Mesodermal cell (in vitro differentiated cells): ENCODE results near the gene PERM1.
"Not testable (repeated sequence)": the region's sequence is repeated elsewhere in the genome, so short reads cannot be mapped to it uniquely, and the experiment has no call there.

Source experiments
- H3K27ac ChIP-seq: 2 replicates; pipeline ENCODE4 v1.7.0; 2013; ENCODE audit warnings: mild to moderate bottlenecking, low read depth, low read length, moderate library complexity; ENCODE audit not compliant: severe bottlenecking
- H3K36me3 ChIP-seq: 2 replicates; pipeline ENCODE4 v1.7.1; 2013; ENCODE audit warnings: mild to moderate bottlenecking, low read length, moderate library complexity; ENCODE audit not compliant: control insufficient read depth, insufficient read depth
- H3K4me1 ChIP-seq: one replicate; pipeline ENCODE4 v1.7.1; 2013; ENCODE audit warnings: mild to moderate bottlenecking, low read length; ENCODE audit not compliant: insufficient read depth, control insufficient read depth, poor library complexity, severe bottlenecking
- H3K4me3 ChIP-seq: 2 replicates; pipeline ENCODE4 v1.7.0; 2013; ENCODE audit warnings: low read length, control low read depth, mild to moderate bottlenecking; ENCODE audit not compliant: insufficient read depth, poor library complexity, severe bottlenecking; ENCODE audit errors: extremely low read depth
- H3K9me3 ChIP-seq: 2 replicates; pipeline ENCODE4 v1.7.1; 2013; ENCODE audit warnings: mild to moderate bottlenecking, low read length, moderate library complexity; ENCODE audit not compliant: control insufficient read depth
- WGBS, 2 experiments: methylation state at CpG; one replicate each; pipeline ENCODE4 v1.1.5; 2013; ENCODE audit warnings: missing lambda C conversion rate in 2 of 2; ENCODE audit not compliant: insufficient coverage in 2 of 2; 5-methylcytosine and 5-hydroxymethylcytosine counted together

The PERM1 gene

GRCh38 chr1:980602-981395 is 1.1 kb downstream of the PERM1 start:
- Histone ChIP-seq H3K27ac (no peak overlapping the region), H3K4me3 (no peak overlapping the region), H3K36me3 (no peaks in the 10 kb centered on the region), H3K9me3 (no peaks in the 10 kb centered on the region), H3K4me1 (no peaks in the 10 kb centered on the region)
- WGBS, 2 experiments = 86 to 92% methylated on average over 31 to 34 of the region's 35 CpGs

- H3K9me3 ChIP-seq = no peaks in the 10 kb centered on the region
- WGBS, 2 experiments = 83 to 88% methylated on average over 11 to 13 of the region's 13 CpGs
- no peak overlapping the region for H3K4me3 ChIP-seq
- no peaks in the 10 kb centered on the region for H3K4me1 ChIP-seq
- H3K27ac ChIP-seq = no peak overlapping the region
- no peaks in the 10 kb centered on the region for H3K36me3 ChIP-seq
Measured at GRCh38 chr1:980137-980571, 1.7 kb downstream of the PERM1 start.

- no peak overlapping the region for H3K4me3 ChIP-seq
- H3K27ac ChIP-seq = no peak overlapping the region
- no peaks in the 10 kb centered on the region for H3K9me3 ChIP-seq
- H3K4me1 ChIP-seq = no peaks in the 10 kb centered on the region
- no peaks in the 10 kb centered on the region for H3K36me3 ChIP-seq
- WGBS, 2 experiments = 91 to 98% methylated on average over 9 of the region's 9 CpGs
Measured at GRCh38 chr1:979744-980072, 2.2 kb downstream of the PERM1 start.

- H3K27ac ChIP-seq = no peak overlapping the region
- no peaks in the 10 kb centered on the region for H3K36me3 ChIP-seq
- 89 to 90% methylated on average over 54 to 59 of the region's 60 CpGs for WGBS, 2 experiments
- H3K4me3 ChIP-seq = no peak overlapping the region
- no peaks in the 10 kb centered on the region for H3K4me1 ChIP-seq
- no peaks in the 10 kb centered on the region for H3K9me3 ChIP-seq
Measured at GRCh38 chr1:978835-979743, 2.8 kb downstream of the PERM1 start.

GRCh38 chr1:978069-978834 is 3.6 kb downstream of the PERM1 start:
- no peaks in the 10 kb centered on the region for H3K36me3 ChIP-seq
- H3K4me3 ChIP-seq = no peak overlapping the region
- 86 to 91% methylated on average over 35 to 41 of the region's 44 CpGs for WGBS, 2 experiments
- no peaks in the 10 kb centered on the region for H3K9me3 ChIP-seq
- no peaks in the 10 kb centered on the region for H3K4me1 ChIP-seq
- H3K27ac ChIP-seq = no peak overlapping the region

- not testable (repeated sequence) for H3K9me3 ChIP-seq, H3K4me1 ChIP-seq, H3K36me3 ChIP-seq, H3K4me3 ChIP-seq, H3K27ac ChIP-seq
- WGBS, 2 experiments = no CpG with 5 or more reads among the region's 39 CpGs
Measured at GRCh38 chr1:976791-977190, 5.1 kb downstream of the PERM1 start.

GRCh38 chr1:975896-976683 is 5.8 kb downstream of the PERM1 start:
- Histone ChIP-seq H3K4me1 (no peaks in the 10 kb centered on the region), H3K36me3 (no peaks in the 10 kb centered on the region), H3K27ac (no peak overlapping the region), H3K9me3 (no peaks in the 10 kb centered on the region), H3K4me3 (no peak overlapping the region)
- WGBS, 2 experiments = 14 to 15% methylated on average over 26 to 34 of the region's 40 CpGs

- 66 to 73% methylated on average over 9 of the region's 9 CpGs for WGBS, 2 experiments
- Histone ChIP-seq H3K9me3 (no peaks in the 10 kb centered on the region), H3K27ac (no peak overlapping the region), H3K4me3 (no peak overlapping the region), H3K36me3 (no peaks in the 10 kb centered on the region), H3K4me1 (no peaks in the 10 kb centered on the region)
Measured at GRCh38 chr1:975365-975764, 6.5 kb downstream of the PERM1 start.

GRCh38 chr1:974687-975328 is 7.1 kb downstream of the PERM1 start:
- Histone ChIP-seq H3K36me3 (no peaks in the 10 kb centered on the region), H3K4me1 (no peaks in the 10 kb centered on the region), H3K27ac (no peak overlapping the region), H3K9me3 (no peaks in the 10 kb centered on the region), H3K4me3 (no peak overlapping the region)
- 79 to 83% methylated on average over 17 of the region's 17 CpGs for WGBS, 2 experiments

- 92% methylated on average over 3 of the region's 11 CpGs; no CpG with 5 or more reads in 1 of the 2 experiments for WGBS, 2 experiments
- no peaks in the 10 kb centered on the region for H3K9me3 ChIP-seq
- H3K27ac ChIP-seq = no peak overlapping the region
- H3K36me3 ChIP-seq = no peaks in the 10 kb centered on the region
- H3K4me3 ChIP-seq = no peak overlapping the region
- no peaks in the 10 kb centered on the region for H3K4me1 ChIP-seq
Measured at GRCh38 chr1:974293-974640, 7.6 kb downstream of the PERM1 start.
